Ishikawa (cell line): ENCODE measurements around the gene MORC2.

Experiments
- CEBPB ChIP-seq: IDR thresholded peaks from 2 replicates; pipeline ENCODE4 v1.6.1; 2012
- CREB1 ChIP-seq: IDR thresholded peaks from 2 replicates; pipeline ENCODE4 v1.6.1; 2012; ENCODE audit warnings: low read depth
- EGR1 ChIP-seq: IDR thresholded peaks from 2 replicates; pipeline ENCODE4 v1.6.1; 2012
- EP300 ChIP-seq: IDR thresholded peaks from 2 replicates; pipeline ENCODE4 v1.6.1; 2012; ENCODE audit warnings: borderline replicate concordance
- FOXM1 ChIP-seq: IDR thresholded peaks from 2 replicates; pipeline ENCODE4 v1.6.1; 2012; ENCODE audit warnings: low read depth, borderline replicate concordance
- MAX ChIP-seq: IDR thresholded peaks from 2 replicates; pipeline ENCODE4 v1.6.1; 2012
- NFIC ChIP-seq: IDR thresholded peaks from 2 replicates; pipeline ENCODE4 v1.6.1; 2012
- RAD21 ChIP-seq: IDR thresholded peaks from 2 replicates; pipeline ENCODE4 v1.6.1; 2012; ENCODE audit warnings: low read depth
- REST ChIP-seq: IDR thresholded peaks from 2 replicates; pipeline ENCODE4 v1.6.1; 2012; ENCODE audit warnings: low read depth, mild to moderate bottlenecking
- TAF1 ChIP-seq: IDR thresholded peaks from 2 replicates; pipeline ENCODE4 v1.6.1; 2012; ENCODE audit warnings: low read depth, mild to moderate bottlenecking
- TCF12 ChIP-seq: IDR thresholded peaks from 2 replicates; pipeline ENCODE4 v1.6.1; 2012; ENCODE audit warnings: low read depth
- TEAD4 ChIP-seq: IDR thresholded peaks from 2 replicates; pipeline ENCODE4 v1.6.1; 2012
- YY1 ChIP-seq: IDR thresholded peaks from 2 replicates; pipeline ENCODE4 v1.6.1; 2012; ENCODE audit warnings: low read depth
- ZBTB7A ChIP-seq: IDR thresholded peaks from 2 replicates; pipeline ENCODE4 v1.6.1; 2012; ENCODE audit warnings: low read depth
- TF ChIP-seq, protein P1 (sequence below): IDR thresholded peaks from 2 replicates; pipeline ENCODE4 v1.6.1; 2012

The MORC2 gene

GRCh38 chr22:30883586-30884145, 84.9 kb downstream of the MORC2 start:
- no peak for TF ChIP-seq RAD21
- TF ChIP-seq MAX = no peak
- TF ChIP-seq TAF1 = no peak
- TF ChIP-seq EP300 = no peak
- no peak for TF ChIP-seq FOXM1
- no peak for TF ChIP-seq CREB1
- TF ChIP-seq, protein P1, sequence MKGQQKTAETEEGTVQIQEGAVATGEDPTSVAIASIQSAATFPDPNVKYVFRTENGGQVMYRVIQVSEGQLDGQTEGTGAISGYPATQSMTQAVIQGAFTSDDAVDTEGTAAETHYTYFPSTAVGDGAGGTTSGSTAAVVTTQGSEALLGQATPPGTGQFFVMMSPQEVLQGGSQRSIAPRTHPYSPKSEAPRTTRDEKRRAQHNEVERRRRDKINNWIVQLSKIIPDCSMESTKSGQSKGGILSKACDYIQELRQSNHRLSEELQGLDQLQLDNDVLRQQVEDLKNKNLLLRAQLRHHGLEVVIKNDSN = no peak
- TF ChIP-seq TEAD4 = no peak

DNA sequence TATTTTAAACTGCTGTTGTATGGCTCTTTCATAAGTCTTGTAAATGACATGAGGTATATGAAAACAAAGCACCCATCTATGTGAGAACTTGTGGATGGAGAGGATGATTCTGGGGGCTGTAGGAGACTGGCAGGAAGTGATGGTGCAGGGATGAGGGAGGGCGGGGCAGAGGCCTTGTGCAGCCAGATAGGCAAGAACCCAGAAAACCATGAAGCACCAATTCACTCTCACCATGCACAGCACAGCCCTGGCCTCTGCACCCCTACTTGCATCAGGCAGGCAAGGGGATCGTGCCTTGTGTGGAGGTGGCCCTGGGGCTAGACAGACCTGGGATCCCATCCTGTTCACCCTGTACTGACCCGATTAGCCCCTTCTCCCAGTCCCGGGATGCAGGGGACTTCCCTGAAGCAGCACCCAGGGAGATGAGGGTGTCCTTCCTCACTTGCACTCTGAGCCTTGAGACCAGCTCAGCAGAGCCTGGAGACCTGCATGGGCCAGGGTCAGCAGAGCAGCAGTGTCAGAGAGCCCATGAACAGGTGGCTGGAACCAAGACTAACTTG, 85.5 kb downstream of the MORC2 start:
- TF ChIP-seq TAF1 (no peak), TCF12 (no peak), ZBTB7A (no peak), TEAD4 (no peak), REST (no peak), EGR1 (no peak), YY1 (no peak), NFIC (no peak), EP300 (no peak), CREB1 (no peak), FOXM1 (no peak), MAX (no peak), RAD21 (no peak), CEBPB (no peak)
- TF ChIP-seq, protein P1 = no peak

GRCh38 chr22:30882184-30882717, 86.3 kb downstream of the MORC2 start:
- TF ChIP-seq, protein P1 = no peak
- TF ChIP-seq RAD21 = no peak
- TF ChIP-seq TEAD4 = peak; percentile 82
- peak; percentile 42; the same call in 1 of the 2 replicates for TF ChIP-seq YY1
- peak; percentile 91 for TF ChIP-seq NFIC
- TF ChIP-seq FOXM1 = peak; percentile 69; the same call in 1 of the 2 replicates
- TF ChIP-seq REST = no peak
- TF ChIP-seq TCF12 = peak; percentile 72
- peak; percentile 88 for TF ChIP-seq EP300

- TF ChIP-seq EP300 = no peak
- no peak for TF ChIP-seq YY1
- no peak for TF ChIP-seq EGR1
- no peak for TF ChIP-seq MAX
- TF ChIP-seq TAF1 = no peak
- no peak for TF ChIP-seq FOXM1
- no peak for TF ChIP-seq CEBPB
- TF ChIP-seq TEAD4 = no peak
- TF ChIP-seq, protein P1 = no peak
- TF ChIP-seq ZBTB7A = no peak
- TF ChIP-seq NFIC = no peak
- no peak for TF ChIP-seq CREB1
- no peak for TF ChIP-seq REST
These were observed 87.0 kb downstream of the MORC2 start for GRCh38 chr22:30881361-30882183.
